ENCODE data around the gene GATA3.

The GATA3 gene

DNA sequence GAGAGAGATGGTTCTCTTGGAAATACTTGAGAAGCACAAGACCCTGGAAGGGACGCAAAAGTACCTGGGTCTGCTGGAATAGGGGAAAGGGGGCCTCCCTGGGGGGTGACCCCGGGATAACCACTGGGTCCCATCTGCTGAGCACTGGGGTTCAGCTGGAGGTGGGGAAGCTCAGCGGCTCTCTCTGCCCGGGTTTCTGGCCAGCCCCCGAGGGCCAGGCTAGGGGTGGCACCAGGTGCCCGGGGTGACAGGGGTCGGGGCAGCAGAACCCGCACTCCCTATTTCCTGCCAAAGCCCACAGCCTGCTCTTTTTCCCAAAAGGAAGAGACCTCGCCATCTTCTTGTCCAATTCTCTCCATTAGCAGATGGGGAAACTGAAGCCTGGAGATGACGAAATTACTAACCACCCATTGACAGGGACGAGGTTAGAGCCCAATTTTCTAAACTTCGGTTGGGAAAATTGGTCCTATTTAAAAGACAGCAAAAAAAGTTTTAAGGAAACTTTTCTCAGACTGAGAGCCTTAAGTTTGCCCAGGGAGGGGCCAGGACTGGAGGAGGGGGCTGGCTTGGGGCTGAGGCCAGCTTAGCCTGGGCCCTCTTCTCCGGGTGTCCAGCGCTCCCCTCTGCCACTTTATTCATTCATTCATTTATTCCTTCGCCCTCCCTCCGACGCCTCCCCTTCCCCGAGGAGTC is 17.8 kb upstream of the GATA3 start:
- intact Hi-C loops (cut with DNase I) = no loop called here
- DNase-seq = peak in 2 of 42 donors; percentile 1 to 18

DNA sequence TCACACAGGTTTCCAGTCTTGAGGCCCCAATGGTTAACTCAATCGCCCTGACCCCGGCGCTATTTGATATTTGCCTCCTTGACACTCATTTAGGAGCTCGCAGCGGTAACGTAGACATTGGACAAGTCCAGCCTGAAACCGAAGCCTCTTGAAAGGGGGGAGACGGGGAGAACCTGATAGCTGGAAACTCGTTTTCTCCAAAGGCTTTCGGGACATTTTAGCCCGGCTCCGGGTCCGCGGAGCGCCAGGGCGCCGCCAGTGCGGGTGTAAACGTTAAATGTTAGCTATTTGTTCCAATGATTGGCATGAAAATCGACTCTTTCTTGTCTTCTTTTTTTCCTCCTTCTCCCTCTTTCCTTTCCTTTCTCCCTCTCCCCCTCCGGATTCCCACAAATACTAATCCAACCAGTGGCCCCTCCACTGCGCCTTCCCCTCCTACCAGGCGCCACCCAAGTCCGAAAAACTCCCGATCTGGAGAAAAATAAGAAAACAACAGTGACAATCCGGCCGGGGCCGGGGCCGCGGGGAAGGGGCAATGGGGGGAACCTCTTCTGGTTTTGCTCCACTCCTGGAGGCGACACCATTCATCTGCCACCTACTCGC is 17.2 kb upstream of the GATA3 start:
- DNase-seq = peak in 2 of 42 donors; percentile 5 to 11
- intact Hi-C loops (cut with DNase I) = no loop called here

- intact Hi-C loops (cut with DNase I) = no loop called here
- DNase-seq = peak in 1 of 42 donors; percentile 2
Measured at GRCh38 chr10:8037941-8038894, 16.3 kb upstream of the GATA3 start.

- no peak for DNase-seq
- intact Hi-C loops (cut with DNase I) = no loop called here
Measured at GRCh38 chr10:8039321-8039881, 15.1 kb upstream of the GATA3 start.

DNA sequence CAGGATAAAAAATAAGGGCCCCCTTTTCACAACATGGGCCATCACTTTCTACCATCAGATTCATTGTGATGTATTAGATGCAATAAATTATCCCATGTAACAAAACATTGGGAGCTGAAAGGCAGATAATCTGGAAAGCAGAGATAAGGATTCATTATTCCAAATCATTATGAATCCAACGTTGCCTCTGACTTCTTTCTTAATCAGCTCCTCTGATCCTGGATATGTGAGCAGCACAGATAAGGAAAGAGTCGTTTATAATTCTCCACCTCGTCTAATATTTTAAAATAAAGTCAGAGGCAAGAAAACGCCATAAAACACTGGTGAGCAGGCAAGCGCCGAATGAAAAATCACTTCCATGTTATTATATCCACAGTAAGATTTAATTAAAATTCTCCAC is 13.8 kb upstream of the GATA3 start:
- intact Hi-C loops (cut with DNase I) = no loop called here
- DNase-seq = no peak

DNA sequence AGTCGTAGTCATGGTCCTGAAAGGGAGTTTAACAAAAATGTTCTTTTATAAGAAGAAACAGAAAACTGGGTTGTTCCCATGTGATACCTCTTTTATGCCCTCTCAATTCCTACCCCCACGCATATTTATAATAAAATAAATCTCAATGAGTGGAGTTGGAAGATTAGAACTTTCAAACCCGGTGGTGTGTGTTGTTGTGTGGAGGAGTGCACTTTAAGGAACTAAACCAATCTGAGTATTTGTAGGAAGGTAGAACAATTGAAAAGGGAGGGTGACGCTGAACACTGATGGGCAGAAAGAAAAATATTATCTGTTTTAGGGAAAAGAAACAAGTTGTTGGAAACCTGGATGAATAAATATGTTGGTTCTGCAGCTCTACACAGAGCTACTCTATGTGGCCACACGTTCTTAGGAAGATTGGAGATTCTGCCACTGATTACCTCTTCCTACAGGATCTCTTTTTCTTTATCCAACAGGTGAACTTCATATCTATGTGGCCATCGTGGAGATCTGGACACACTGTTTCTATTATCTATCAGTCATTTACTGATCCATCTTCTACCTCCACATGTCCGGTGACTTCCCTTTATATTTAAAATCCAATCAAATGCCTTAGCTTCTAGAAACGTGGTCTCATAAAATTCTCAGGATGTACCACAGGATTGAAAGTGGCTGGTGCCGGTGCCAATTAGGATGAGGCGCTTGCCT is 13.1 kb upstream of the GATA3 start:
- intact Hi-C loops (cut with DNase I) = no loop called here
- no peak for DNase-seq

DNA sequence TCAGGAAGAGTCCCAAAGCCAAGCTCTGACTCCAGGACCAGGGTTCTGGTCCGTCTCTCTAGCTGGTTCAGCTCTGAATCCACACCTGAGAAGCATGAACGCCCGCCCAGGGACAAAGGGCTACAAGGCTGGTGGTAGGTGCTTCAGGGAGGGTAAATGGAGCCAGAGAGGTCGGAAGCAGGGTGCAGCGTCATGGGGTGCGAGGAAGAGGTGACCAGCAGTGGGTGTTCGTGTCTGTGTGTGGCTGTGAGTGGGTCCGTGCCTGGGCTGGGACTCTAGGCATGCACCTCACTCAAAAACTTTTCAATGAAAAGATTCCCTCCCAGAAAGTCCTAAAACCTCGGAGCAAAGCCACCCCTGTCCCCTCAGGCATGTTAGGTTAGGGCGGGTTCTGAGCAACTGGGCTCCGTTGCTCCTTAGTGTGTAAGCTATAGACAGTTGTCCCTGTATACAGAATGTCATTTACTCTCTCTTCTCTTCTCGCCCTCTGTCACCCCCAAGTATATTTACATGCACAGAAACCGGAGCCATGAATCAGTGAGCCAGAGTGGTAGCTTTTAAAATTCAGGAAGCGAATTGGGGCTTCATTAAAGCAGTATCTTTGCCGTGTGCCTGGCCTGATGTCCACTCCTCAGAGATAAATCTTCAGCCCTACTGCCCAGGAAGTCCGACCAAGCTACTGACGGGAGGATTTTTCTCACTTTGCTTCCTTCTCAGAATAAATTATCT is 12.3 kb upstream of the GATA3 start:
- intact Hi-C loops (cut with DNase I) = no loop called here
- DNase-seq = peak in 1 of 42 donors; percentile 8

- DNase-seq = peak in 1 of 42 donors; percentile 23
- intact Hi-C loops (cut with DNase I) = no loop called here
Measured at GRCh38 chr10:8042721-8043568, 11.5 kb upstream of the GATA3 start.

GRCh38 chr10:8043569-8044306 is 10.8 kb upstream of the GATA3 start:
- peak in 1 of 42 donors; percentile 25 for DNase-seq
- intact Hi-C loops (cut with DNase I) = no loop called here

- no peak for DNase-seq
- intact Hi-C loops (cut with DNase I) = no loop called here
Measured at GRCh38 chr10:8044331-8044907, 10.1 kb upstream of the GATA3 start.

DNA sequence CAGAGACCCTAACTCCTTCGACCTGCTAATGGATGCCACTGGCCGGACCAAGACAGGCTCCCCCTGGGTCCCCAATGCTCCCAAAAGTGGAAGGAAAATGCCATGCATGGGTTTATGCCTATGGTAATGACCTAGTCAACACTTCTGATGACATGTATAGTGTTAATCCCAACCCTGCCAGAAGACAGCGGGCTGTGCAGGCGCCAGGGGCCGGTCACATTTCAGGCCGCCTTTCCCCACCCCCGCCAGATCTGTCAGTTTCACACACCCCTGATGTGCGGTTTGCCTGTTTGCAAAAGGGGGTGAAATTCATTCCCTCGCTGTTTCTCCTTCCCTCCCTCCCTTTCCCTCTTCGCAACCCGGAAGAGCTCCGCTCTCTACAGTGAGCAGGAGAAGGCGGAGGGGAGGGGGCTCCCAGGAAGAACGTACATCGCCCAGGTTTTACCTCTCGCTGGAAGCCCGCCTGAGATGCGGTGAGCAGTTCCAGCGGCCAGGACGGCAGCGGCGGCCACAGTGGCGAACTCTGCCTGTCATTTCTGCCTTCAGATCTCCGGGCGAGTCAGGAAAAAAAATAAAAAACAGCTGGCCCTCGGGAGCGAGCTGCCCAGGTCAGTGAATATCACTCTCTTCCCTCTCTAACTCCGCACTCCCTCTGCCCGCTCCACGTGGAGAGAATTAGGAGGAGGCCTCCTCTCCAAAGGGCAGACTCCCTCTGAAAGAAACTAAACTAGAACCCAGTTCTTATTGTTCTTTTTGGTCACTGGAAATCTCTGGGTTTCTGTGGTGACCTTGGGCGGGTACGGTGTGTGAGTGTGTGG is 9.4 kb upstream of the GATA3 start:
- intact Hi-C loops (cut with DNase I) = no loop called here
- DNase-seq = no peak

DNA sequence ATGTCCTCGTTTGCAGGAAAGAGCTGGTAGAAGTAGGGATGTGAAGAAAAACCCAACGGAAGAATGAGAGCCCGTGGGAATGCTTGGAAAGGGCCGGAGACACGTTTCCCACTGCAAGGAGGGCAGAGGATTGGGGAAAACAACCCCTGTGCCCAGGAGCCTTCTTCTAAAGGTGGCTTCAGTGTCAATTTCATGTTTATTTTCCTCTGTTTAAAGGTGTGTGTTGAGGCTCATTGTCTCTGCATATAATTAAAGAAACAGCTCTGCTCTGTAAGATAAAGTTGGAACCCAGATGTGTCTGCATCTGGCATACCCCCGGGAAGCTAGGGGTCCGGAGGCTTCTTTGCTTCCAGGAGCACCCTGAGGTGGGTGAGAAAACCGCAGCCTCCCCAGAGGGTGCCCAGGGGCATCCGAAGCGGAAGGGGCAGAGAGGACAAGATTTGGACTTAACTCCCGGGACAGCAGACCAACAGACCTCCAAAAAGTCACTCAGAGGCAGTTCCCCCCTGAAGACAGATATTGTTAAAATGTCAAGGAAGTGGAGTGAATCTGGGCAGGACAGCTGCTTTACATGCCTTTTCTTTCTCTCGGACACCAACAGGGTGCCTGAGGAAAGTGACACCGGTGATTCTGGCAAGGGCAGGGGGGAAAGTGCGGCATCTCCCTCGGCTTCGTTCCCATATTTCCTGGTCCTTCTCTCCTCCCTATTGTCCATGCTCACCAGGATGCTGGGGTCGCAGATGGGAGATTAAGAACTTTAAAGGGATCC is 8.6 kb upstream of the GATA3 start:
- intact Hi-C loops (cut with DNase I) = no loop called here
- peak in 1 of 42 donors; percentile 2 for DNase-seq

DNA sequence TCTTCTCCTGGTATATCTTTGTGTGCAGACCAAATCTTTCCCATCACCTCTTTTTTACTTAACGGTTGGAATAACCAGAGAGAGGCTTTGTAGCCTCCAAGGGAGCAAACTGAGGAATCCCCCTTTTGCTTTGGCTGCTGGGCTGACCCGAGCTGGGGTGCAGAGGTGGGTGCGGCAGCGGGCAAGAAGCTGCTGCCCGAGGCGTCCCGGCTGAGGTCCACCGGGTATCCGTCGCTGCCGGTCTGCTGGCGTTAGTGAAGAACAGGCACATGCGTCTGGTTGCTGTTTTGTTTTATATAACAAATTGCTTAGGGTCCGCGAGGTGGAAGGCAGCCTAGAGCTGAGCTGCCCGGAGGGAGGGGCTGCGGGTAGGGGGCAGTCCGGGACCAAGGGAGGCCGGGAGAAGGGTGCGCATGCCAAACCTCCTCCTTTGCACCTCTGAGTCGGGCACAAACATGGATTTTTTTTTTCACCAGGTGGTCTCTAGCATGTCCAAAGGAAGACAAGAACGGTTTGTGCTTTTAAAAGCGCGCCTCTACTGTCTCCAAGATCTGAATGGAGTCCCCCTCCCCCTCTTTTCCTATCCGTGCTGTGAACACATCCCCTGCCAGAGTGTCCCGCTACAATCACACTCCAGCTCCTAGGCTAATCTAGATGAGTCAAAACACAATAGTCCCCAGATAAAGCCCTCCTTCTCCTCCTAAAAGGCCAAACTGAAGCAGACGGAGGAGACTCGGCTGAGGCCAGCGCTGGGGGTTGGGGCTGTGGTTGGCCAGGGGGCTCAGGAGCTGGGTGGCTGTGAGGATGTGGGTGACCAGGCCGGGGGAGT is 6.8 kb upstream of the GATA3 start:
- intact Hi-C loops (cut with DNase I) = no loop called here

More for the DNA sequence above, 6.8 kb upstream of the GATA3 start:
- peak in 1 of 42 donors; percentile 25 for DNase-seq

Measured in head of caudate nucleus (tissue), 42 donors.